Thoracic aorta (tissue), 2 donors: Measurements from ENCODE around the gene LYPD6B. TPM values are rescaled to one million over a fixed set of nuclear protein-coding genes. Genes with fewer than 3 reads are reported as not detected.

Experiments
- ATAC-seq: fragments of 150-250 bp; one replicate; pipeline ENCODE4 v1.8.0; 2017; ENCODE audit warnings: low read depth; ENCODE audit not compliant: insufficient number of reproducible peaks, low FRiP score
- DNase-seq: peaks from one replicate; pipeline ENCODE4 v3.0.0-alpha.2; 2020; ENCODE audit warnings: low spot score
- H3K27ac ChIP-seq, 2 donors: fragments of 200-600 bp; sonication (generic); 1 replicate in 1 of 2; 2 replicates in 1 of 2; pipeline ENCODE4 v1.5.1; 2016; ENCODE audit warnings: mild to moderate bottlenecking in 2 of 2, moderate library complexity in 2 of 2
- H3K27me3 ChIP-seq: fragments of 200-600 bp; sonication (generic); replicated peaks from 2 replicates; pipeline ENCODE4 v1.6.0; 2016; ENCODE audit warnings: mild to moderate bottlenecking; ENCODE audit not compliant: insufficient read depth
- H3K36me3 ChIP-seq: fragments of 200-600 bp; sonication (generic); one replicate; pipeline ENCODE4 v1.5.1; 2016
- H3K4me1 ChIP-seq, 2 donors: fragments of 200-600 bp; sonication (generic); 1 replicate in 1 of 2; 2 replicates in 1 of 2; pipeline versions ENCODE4 v1.5.1 to v1.6.0; 2016; ENCODE audit warnings: low read depth in 2 of 2, mild to moderate bottlenecking in 1 of 2; ENCODE audit not compliant: control insufficient read depth in 1 of 2
- H3K4me3 ChIP-seq: fragments of 200-600 bp; sonication (generic); 2 replicates; pipeline ENCODE4 v1.5.1; 2016; ENCODE audit warnings: mild to moderate bottlenecking
- H3K9me3 ChIP-seq: fragments of 200-600 bp; sonication (generic); 2 replicates; pipeline ENCODE4 v1.5.1; 2016
- total RNA-seq, 2 donors: library from RNA; depleted of rRNA; stranded (reverse); fragments of >200 nt; gene quantifications; one replicate each; pipeline versions ENCODE4 v1.1.0 to v1.2.3, GENCODE V29; 2016
- TF ChIP-seq, protein P1 (sequence below): fragments of 200-600 bp; sonication (generic); IDR thresholded peaks from one replicate; pipeline ENCODE4 v1.5.1; 2019; ENCODE audit warnings: antibody characterized with exemption

Gene LYPD6B
- total RNA-seq, 2 donors from 2014 or later: not detected

- Histone ChIP-seq H3K27me3 (no peaks in the 10 kb centered on the region), H3K36me3 (no peaks in the 10 kb centered on the region), H3K4me3 (no peak overlapping the region), H3K9me3 (no peaks in the 10 kb centered on the region), H3K4me1 (no peaks in the 10 kb centered on the region), H3K27ac (no peak overlapping the region)
- TF ChIP-seq, protein P1, sequence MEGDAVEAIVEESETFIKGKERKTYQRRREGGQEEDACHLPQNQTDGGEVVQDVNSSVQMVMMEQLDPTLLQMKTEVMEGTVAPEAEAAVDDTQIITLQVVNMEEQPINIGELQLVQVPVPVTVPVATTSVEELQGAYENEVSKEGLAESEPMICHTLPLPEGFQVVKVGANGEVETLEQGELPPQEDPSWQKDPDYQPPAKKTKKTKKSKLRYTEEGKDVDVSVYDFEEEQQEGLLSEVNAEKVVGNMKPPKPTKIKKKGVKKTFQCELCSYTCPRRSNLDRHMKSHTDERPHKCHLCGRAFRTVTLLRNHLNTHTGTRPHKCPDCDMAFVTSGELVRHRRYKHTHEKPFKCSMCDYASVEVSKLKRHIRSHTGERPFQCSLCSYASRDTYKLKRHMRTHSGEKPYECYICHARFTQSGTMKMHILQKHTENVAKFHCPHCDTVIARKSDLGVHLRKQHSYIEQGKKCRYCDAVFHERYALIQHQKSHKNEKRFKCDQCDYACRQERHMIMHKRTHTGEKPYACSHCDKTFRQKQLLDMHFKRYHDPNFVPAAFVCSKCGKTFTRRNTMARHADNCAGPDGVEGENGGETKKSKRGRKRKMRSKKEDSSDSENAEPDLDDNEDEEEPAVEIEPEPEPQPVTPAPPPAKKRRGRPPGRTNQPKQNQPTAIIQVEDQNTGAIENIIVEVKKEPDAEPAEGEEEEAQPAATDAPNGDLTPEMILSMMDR: no peak
- ATAC-seq (no peak), DNase-seq (no peak)
Observed at GRCh38 chr2:149188291-149188690, 149.8 kb downstream of the LYPD6B start.

DNA sequence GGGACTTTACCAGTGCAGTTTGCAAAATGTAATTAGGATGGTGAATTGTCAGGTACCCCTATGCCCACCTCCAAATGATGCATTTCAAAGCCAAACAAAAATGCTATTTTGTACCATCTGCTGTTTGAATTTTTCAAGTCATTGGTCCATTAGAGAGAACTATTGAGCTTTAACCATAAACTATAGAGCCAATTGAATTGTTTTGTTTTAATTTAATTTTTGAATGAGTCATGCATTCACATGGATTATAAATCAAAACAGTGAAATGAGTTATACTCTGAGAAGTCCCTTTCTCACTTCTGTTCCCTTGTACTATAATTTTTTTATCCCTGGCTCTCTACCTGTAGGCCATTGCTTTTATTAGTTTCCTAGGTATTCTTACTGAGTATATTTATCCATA is 151.3 kb downstream of the LYPD6B start:
- H3K4me1 ChIP-seq: no peaks in the 10 kb centered on the region
- no peak overlapping the region for H3K4me3 ChIP-seq
- H3K9me3 ChIP-seq: no peaks in the 10 kb centered on the region
- TF ChIP-seq, protein P1: no peak
- H3K36me3 ChIP-seq: no peaks in the 10 kb centered on the region
- no peak for ATAC-seq
- no peak for DNase-seq
- no peak overlapping the region for H3K27ac ChIP-seq
- H3K27me3 ChIP-seq: no peaks in the 10 kb centered on the region

GRCh38 chr2:149191915-149192314 is 153.4 kb downstream of the LYPD6B start:
- TF ChIP-seq, protein P1: no peak
- H3K27ac ChIP-seq: no peak overlapping the region
- H3K9me3 ChIP-seq: no peaks in the 10 kb centered on the region
- H3K36me3 ChIP-seq: no peaks in the 10 kb centered on the region
- DNase-seq (no peak), ATAC-seq (no peak)
- no peak overlapping the region for H3K4me3 ChIP-seq
- H3K4me1 ChIP-seq: no peaks in the 10 kb centered on the region
- no peaks in the 10 kb centered on the region for H3K27me3 ChIP-seq

DNA sequence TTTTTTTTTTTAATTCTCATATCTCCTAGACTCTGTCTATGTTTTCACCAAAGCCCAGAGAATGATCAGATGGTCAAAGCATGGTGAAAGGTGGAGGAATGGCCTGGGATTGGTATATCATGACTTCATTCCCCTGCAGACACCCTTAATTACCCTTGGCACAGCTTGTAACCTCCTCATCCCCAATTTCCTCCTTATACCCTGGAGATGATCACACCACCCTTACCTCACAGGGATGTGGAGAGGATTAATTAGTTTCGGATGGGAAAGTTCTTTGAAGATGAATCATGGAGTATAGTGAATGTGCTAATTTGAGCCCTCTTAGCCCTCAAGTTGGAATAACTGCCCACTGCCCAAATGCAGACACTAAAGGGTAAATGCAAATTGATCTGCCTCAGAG is 153.9 kb downstream of the LYPD6B start:
- ATAC-seq: no peak
- no peak for DNase-seq
- no peaks in the 10 kb centered on the region for H3K27me3 ChIP-seq

DNA sequence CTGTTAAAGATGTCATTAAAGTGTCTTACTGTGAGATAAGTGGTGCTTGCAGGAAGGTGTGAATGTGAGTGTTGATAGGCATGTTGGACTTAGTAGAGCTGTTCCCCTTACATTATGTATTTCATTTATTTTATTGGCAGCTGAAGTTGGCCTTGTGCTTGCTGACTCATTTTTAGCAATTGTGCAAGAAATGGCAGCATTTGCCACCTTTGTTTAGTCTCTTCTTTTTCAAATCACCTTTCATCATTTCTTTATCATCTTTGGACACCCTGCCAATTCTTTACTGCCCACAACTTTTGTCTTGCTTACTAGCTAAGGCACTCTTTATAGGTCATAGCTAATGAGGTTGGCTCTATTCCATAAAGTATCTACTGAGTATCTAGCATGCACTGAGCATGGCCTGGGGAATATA is 161.6 kb downstream of the LYPD6B start:
- no peak for ATAC-seq
- H3K4me1 ChIP-seq: no peaks in the 10 kb centered on the region
- no peak overlapping the region for H3K4me3 ChIP-seq
- DNase-seq: no peak
- H3K27ac ChIP-seq: no peak overlapping the region
- H3K27me3 ChIP-seq: no peaks in the 10 kb centered on the region
- no peaks in the 10 kb centered on the region for H3K9me3 ChIP-seq
- H3K36me3 ChIP-seq: no peaks in the 10 kb centered on the region
- TF ChIP-seq, protein P1: no peak

More for the DNA sequence above, 153.9 kb downstream of the LYPD6B start:
- Histone ChIP-seq H3K4me1 (no peaks in the 10 kb centered on the region), H3K4me3 (no peak overlapping the region), H3K36me3 (no peaks in the 10 kb centered on the region), H3K27ac (no peak overlapping the region), H3K9me3 (no peaks in the 10 kb centered on the region)
- TF ChIP-seq, protein P1: no peak
